ENCODE measurements around the gene RHBDF2. TPM values are rescaled to one million over a fixed set of nuclear protein-coding genes. Genes with fewer than 3 reads are reported as not detected.

RHBDF2 gene
- total RNA-seq, 1 donor from 2014 or later = 9.9 TPM

DNA sequence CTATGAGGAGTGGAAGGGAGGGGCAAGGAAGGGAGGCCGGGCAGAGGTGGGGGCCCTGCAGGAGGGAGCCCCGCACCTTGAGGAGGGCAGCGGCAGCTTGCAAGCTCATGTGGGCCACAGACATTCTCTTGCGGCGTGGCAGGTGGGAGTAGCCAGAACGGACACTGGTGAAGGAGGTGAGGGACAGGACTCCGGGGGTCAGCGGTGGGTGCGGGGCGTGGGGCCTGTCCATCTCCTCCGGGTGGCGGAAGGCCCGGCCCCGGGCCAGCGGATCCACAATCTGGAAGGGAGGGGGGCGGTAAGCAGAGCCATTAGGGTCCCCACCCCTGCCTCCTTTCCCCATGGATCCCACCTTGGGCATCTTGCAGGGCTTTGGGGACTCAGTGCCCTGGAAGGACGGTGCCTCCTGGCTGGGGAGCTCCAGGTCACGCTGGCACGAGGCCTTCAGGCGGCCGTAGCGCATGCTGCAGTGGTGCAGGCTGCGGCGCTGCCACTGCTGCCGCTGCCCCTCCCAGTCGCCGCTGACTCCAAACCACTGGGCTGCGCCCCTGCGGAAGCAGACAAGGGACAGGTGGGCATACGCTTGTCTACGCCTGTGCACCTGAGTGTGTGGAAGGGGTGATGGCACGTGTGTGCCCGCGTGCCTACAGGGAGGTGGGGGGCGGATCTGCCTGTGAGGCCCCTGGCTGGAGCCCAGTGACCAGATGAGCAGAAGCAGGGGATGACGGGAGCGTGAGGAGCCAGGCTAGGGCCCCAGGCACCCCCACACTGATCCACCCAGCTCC lies 22.3 kb downstream of the RHBDF2 start:
- DNase-seq = no peak

DNA sequence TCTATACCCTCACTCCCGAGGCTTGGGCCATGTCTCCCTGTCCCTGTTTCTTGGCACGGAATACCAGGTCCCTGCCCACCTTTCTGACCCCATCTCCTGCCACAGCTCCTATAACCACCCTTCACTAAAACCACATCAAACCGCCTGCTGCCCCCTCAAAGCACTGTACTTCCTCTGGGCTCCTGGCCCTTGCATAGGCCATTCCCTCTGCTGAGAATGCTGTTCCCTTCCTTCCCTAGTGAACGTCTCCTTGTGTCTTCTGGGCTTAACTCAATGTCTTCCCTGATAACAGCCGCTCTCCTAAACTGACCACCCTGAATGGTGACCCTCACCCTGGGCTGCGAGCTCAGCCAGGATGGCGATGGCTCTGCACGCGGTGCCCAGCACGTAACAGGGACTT lies 23.1 kb downstream of the RHBDF2 start:
- DNase-seq = no peak

DNA sequence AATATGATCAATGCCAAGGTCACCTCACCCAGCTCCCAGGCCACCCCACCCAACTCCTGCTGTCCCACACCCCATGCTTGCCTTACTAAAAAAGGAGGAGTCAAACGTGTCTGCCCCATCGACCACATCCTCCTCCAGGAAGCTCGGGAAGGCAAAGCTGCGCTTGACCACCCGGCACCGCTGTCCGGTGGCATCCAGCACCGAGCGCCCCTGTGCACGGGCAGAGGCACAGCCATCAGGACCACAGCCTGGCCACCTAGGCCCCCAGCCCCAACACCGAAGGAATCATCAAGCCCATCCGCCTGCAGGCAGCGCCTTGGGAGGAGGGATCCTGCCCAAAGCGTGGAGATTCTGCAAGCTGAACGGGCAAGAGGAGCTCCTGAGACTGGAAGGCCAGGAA lies 23.6 kb downstream of the RHBDF2 start:
- no peak for DNase-seq

DNA sequence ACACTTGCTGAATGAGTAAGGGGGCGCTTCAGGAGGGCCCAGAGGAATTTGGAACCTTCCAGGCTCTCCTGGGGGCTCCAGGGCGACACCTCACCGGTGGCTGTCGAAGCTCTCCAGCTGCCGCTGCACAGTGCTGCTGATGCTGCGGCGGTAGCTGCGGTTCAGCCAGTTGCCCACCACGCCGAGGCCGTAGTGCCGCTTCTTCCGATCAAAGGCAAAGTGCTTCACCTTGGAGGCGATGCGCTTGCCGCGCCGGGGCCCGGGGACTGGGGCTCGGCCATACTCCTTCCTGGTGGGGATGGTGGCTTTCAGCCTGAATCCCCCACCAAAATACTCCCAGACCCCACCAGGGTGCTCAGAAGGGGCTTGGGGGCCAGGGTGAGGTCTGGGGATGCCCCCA lies 24.5 kb downstream of the RHBDF2 start:
- no peak for DNase-seq

DNA sequence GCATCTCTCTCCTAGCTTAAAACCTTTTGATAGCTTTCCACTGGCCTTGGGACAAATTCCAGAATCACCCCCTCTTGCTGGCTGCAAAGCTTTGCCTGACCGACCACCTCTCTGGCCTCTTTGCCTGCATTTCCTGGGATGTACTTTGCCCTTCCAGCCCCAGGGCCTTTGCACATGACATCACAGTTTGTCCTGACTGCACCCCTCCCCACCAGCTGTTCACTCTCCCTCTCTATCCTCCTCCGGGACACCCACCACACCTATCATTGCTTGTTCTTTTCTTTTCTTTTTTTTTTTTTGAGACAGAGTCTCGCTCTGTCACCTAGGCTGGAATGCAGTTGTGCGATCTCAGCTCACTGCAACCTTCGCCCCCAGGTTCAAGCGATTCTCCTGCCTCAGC lies 25.9 kb downstream of the RHBDF2 start:
- DNase-seq = no peak

DNA sequence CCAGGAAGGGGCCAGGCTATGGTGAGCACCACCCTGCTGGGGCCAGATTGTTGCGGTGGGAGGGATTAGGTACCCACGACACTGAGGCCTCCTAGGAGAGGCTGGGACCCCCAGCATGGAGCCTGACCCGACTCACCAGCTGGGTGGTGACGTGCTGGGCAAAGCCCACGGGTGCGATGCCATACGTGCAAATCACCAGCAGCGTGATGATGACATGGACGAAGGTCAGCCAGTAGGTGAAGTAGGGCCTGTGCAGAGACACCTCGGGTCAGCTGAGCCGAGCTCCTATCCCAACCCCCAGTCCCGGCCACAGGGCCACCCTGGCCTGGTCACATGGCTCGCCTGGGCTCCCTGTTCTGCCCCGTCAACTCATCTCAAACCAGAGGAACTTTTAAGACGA lies 26.3 kb downstream of the RHBDF2 start:
- DNase-seq = no peak

DNA sequence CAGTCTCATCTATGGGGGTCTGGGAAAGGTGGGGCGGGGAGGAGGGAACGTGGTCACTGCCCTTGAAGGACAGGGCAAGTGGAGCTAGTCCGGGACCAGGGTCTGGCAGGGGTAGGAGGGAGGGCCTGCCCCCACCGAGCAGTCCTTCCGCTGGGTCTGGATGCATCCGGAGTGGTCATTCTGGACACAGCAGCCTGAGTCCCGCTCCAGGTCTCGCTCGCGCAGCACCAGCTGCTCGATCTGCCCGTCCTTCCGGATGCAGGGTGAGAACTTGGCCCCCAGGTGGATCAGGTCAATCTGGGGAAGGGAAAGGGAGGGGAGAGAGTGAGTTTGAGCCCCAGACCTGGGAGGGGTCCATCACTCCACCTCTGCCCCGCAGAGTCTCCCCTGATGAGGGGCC lies 27.0 kb downstream of the RHBDF2 start:
- DNase-seq = no peak

DNA sequence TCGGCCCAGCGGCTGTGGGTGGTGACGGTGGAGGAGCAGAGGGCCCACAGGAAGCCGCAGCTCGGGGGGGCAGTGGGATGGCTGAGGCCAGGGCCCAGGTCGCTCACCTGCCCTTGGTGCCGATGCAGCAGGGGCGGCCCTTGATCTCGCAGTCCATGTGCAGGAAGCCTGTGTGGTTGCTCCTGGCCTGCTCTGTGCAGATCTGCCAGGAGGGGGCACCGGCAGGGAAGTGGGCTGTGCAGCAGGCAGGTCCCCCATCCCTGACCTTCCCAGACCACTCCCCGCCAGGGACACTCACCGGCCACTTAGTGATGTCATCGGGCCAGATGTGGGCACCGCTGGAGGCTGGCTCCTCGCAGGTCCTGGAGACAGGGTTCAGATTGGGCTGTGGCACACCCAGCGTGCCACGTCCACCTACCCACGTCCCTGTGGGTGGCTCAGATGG lies 27.7 kb downstream of the RHBDF2 start:
- DNase-seq = no peak

DNA sequence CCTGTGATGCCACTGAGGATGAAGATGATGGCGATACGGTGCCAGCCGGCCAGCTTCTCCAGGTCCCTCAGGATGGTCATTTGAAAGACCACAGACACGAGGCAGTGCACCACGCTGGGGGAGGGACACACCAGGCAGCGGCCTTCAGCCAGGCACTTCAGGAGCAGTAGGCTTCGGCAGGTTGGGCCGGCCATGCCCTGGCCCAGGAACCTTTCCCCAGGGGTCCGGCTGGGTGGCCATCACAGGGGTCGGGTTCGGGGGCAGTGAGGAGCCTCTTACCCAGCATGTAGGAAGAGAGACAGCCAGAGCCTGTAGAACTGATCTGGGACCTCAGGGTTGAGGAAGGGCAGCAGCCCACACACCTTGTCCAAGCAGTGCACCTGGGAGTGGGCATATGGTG lies 28.5 kb downstream of the RHBDF2 start:
- DNase-seq = no peak

DNA sequence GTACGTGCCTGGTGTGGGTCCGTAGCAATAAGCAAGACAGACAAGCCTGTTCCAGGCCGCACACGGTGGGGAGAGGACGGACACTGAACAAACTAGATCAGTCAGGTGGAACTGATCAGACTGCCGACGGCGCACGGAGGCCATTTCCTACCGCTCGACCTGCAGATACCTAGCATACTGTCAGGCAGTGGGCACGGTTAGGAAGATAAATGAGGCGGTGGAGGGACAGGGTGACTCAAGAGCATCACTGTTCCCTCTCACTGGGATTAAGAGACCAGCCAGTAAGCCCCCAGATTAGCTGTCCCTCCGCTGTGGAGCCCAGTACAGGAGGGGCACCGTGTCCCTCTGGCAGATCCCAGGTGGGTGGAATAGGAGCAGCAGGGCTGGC lies 29.0 kb downstream of the RHBDF2 start:
- DNase-seq = no peak

DNA sequence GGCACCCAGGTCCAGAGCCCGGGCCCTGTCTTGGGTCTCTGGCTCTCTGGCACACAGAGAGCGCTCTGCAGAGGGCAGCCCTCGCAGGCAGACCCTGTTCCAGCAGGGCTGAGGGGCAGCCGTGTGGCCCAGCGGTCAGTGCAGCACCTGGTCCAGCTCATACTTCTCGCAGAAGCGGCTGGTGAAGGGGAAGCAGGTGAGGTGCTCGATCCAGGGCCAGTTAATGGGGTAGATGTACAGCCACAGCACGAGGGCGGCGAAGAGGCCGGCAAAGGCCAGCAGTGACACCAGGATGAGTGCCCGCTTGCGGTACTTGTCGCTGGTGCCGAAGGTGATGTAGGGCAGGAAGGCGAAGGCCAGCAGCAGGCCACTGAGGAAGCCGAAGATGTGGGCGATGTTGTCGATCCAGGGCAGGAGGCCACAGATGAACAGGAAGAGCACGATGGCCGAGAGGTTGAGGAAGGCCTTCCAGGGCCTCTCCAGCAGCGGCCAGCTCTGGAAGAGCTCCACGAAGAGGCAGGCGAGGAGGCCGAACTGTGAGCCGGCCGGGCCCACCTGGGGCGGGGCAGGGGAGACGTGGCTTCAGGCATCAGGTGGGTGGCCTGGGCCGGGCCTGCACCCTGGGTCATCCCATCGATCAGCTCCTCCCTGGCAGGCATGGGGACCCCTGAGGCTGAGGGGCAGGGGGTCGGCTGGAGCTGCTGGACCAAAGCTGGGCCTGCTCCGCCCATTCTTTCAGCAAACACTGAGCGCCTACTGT lies 29.5 kb downstream of the RHBDF2 start:
- DNase-seq = no peak

DNA sequence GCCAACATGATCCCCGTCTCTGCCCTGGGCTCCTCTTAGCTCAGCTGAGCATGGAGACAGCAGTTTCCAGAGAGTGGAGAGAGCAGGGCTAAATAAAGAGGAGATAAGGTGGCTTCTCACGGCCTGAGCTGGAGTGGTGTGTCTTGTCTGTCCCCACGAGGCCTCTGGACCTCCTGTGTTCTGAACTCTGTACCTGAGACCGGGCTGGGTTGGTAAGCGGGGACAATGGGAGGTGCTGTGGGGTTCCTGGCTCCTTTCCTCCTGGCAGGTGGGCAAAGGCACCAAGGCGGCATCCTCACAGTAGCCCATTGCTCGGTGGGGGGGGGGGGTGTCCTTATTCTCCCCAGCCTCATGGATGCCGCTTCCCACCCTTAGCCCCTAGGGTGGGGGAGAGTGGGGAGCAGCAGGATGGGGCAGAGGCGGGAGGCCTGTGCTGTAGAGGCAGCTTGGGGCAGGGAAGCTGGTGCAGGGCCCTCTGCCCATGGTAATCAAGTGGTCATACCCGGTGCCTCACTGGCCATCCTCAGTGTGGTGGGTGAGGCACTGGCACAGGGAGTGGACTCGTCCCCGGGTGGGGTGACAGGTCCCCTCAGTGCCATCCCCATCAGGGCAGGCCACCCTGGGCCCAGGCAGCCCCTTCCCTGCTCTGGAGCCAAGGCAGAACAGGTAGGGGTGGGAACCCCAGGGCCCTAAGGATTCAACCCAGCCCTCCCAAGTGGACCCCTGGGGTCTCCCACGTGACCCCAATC lies 31.1 kb downstream of the RHBDF2 start:
- DNase-seq = no peak

DNA sequence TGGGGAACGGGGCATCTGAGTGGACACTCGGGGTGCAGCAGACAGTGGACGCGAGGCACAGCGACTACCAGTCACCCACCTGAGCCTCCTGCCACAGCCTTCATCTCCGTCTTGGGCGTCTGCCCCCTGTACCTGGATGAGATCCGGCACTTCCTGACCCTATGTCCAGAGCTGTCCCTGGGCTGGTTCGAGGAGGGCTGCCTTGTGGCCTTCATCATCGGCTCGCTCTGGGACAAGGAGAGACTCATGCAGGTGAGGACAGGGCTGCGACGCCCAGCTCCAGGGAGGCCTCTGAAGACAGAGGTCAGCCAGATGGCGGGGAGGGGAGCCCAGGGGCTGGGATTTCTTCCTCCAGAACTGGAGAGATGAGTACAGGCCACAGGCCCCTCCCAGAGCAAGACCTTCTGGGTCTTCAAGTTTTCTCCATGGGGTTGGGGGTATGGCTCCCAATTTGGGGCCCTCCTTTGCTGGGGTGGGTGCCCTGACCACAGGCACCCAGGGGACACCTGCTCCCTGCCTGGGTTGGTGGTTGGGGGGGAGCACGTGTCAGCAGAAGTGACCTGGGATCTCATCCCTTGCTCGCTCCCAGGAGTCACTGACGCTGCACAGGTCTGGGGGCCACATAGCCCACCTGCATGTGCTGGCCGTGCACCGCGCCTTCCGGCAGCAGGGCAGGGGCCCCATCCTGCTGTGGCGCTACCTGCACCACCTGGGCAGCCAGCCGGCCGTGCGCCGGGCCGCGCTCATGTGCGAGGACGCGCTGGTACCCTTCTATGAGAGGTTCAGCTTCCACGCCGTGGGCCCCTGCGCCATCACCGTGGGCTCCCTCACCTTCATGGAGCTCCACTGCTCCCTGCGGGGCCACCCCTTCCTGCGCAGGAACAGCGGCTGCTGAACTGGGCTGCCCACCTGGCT lies 31.9 kb downstream of the RHBDF2 start:
- DNase-seq = no peak

DNA sequence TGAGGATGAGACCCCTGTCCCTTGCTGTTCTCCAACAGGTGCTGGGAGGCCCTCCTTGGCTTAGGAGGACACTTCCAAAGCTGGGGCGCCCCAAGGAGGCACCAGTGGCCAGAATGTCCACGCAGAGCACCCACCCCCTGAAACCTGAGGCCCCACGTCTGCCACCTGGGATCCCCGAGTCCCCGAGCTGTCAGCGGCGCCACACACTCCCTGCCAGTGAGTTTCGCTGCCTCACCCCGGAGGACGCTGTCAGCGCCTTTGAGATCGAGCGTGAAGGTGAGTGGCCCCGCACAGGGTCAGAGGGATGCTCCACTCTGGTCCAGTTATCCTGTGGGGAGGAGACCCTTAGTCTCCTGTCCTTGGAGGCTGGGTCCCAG lies 32.6 kb downstream of the RHBDF2 start:
- no peak for DNase-seq

DNA sequence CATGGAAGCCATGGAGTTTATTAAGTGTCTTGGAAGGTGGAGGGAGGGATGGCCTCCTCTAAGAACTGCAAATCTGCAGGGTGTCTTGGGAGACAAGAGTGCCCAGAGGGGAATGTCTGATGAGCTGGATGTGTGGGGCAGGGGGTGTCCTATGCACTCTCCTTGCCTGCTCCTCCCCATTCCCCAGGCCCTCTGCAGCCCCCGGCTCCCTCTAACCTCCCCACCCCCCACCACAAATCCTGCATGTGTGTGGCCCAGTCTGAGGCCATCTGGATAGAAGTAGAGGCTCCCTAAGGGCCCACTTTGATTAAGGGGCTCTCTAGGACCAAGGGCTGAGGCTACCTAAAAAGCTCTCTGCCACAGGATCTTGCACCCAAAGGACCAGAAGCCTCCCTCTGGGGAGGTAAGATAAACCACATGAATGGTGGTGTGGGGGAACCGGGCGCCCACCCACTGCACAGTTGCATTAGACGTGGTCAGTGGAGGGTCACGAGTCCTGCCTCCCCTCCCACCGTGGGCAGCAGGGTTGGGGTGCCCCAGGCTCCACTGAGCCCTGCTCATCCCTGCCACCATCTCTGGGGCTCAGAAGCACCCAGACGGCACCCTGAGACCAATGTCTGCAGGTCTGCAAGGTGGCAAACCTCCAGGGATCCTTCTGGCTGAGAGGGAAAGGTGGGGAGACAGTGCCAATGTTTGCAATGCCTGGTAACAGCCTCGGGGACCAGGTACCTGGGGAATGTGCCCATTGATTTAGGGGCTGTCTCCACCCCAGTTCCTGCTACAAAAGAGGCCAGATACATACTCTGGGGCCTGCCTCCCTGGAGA lies 33.2 kb downstream of the RHBDF2 start:
- no peak for DNase-seq

DNA sequence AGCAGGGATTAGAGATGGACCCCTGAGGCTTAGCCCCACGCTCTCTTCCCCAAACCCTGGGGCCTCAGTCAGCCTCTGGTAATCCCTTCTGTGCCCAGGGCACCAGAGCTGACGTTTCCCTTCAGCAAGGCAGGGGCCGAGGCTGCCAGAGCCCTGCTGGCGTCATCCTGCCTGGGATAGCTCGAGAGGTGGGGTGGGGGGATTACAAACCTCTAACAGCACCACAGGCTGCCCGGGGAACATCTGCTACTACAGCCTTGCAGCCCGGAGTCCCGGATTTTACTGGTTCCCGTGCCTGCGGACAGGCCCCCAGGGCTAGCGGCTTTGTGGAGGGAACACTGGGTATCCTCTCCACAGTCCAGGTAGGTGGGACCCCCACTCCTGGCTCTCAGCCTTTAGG lies 33.9 kb downstream of the RHBDF2 start, which contains the start of gene AANAT:
TSS of gene AANAT (plus strand) at position 238 of the 400 bp plus-strand sequence. CDS start 1,144 bp downstream, outside the sequence.
- DNase-seq = no peak

DNA sequence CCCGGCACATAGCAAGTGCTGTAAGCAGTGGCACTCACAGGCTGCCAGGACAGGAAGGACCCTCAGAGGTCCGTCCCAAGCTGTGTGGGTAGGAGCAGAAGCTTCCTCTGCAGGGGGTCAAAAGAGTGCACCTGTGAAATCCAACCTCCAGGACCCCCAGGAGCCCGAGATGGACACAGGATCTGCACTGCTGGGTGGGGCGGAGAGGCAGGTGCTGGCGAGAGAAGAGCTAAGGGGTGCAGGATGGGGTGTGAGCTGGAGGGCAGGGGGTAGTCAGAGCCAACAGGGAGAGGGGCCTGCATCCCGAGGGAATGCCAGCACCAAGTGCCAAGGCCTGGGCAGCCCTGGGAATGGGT lies 34.5 kb downstream of the RHBDF2 start:
- DNase-seq = no peak

DNA sequence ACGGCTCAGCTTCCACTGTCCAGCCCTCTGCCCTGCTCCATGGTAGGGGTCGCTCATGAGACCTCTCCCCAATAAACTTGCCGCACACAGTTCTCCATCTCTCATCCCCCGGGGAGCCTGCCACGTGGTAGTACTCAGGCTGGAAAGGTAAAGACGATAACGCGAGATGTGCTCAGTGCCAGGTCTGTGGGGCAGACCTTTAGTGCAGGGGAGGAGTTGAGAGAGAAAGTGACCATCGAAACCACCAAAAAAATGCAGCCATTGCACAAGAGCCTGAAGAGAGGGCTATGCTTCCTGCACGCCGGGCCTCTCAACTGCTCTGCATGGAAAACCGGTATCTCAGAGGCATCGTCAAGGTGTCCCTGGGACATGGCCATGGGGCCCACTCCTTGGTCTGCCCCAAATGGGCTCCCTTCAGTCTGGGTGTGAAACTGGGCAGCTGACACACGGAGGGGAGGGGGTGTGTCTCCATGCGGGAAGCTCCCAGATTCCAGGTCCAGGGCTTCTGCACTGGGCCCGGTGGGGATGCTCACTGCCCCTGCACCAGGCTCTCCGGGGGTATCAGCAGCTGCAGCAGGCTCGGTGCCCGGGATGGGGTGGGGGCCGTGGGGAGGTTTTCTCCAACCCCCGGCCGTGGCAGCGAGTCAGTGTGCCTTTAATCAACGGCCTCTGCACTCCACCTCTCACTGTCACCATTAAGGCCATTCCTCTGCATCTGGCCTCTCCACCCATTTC lies 38.5 kb downstream of the RHBDF2 start:
- DNase-seq = no peak

DNA sequence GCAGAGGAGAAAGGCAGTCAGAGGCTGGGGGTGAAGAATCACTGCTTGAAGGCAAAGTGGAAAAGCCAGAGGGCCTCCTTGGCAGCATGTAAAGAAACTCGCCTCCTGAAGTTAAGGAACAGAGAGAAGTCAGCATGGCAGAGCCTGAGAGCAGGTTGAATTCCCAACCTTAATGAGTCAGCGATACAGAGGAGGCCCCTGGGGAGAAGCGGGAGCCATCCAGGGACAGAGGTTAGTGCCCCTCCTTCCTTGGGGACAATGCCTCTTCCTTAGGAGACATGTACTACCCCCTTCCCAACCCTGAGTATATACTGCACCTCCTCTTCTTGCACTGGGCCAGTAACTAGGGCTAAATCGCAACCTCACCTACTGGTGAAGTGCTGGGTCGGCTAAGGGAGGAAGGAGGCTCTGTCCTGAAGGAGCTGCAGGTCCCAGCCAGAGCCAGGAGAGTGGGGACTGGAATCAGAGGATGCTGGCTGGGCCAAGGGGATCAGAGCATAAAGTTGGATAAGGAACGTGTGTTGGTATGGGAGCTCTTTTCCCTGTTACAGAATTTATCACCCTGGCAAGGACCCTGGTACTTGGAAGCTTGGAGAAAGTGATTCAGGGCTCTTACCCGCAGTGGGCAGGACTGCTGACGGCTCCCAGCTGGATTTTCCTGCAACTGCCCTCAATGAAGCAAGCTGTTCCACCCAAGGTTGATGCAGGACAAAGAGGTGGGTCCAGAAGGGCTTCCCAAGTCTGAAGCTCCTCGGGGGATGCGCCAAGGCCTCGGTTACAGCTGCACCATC lies 39.3 kb downstream of the RHBDF2 start:
- DNase-seq = no peak

DNA sequence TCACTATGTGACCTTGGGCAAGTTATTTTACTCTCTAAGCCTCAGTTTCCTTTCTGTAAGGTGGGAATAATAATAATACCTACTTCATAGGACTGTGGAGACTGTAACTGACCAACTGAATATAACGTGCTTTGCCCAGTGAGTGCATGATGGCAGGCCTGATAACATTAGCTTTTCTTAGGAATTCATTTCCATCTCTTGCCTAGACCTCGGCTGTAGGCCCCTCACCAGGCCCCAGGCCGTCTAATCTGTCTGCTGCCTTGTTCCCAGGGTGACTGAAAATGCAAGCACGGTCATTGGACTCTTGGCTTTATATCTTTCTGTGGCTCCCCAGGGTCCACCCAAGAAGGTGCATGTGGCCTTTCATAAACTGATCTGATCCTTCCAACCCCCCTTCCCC lies 41.5 kb downstream of the RHBDF2 start:
- no peak for DNase-seq

Data from skin of body (tissue), 2 donors.